T-helper 1 cell (primary cell): ENCODE measurements around the gene ZNF646.
"Not testable (repeated sequence)": the region's sequence is repeated elsewhere in the genome, so short reads cannot be mapped to it uniquely, and the experiment has no call there.

Experiments used
- DNase-seq, 5 donors: peaks; one replicate each; pipeline ENCODE4 v3.0.0-alpha.2; 2012 to 2020

ZNF646 gene

GRCh38 chr16:31085873-31086628 is 11.8 kb downstream of the ZNF646 start:
- DNase-seq, result no peak

- no peak for DNase-seq
Measured at GRCh38 chr16:31086629-31086906, 12.3 kb downstream of the ZNF646 start.

GRCh38 chr16:31087481-31087880 is 13.3 kb downstream of the ZNF646 start:
- DNase-seq, result no peak

- no peak for DNase-seq
Measured at GRCh38 chr16:31087971-31088370, 13.7 kb downstream of the ZNF646 start.

GRCh38 chr16:31088459-31089183 is 14.4 kb downstream of the ZNF646 start, which contains the start of gene PRSS53:
TSS of gene PRSS53 (minus strand) at chr16:31088943. CDS start at chr16:31088809, 134 bp downstream.
- no peak for DNase-seq

- DNase-seq, result no peak
Measured at GRCh38 chr16:31089199-31089598, 15.0 kb downstream of the ZNF646 start.

GRCh38 chr16:31090540-31090939 is 16.3 kb downstream of the ZNF646 start:
- DNase-seq, result no peak

GRCh38 chr16:31092330-31092729 is 18.1 kb downstream of the ZNF646 start:
- no peak for DNase-seq

GRCh38 chr16:31093132-31093703 is 19.0 kb downstream of the ZNF646 start:
- DNase-seq, result no peak

- no peak for DNase-seq
Measured at GRCh38 chr16:31094088-31094423, 19.8 kb downstream of the ZNF646 start.

GRCh38 chr16:31094424-31095120 is 20.4 kb downstream of the ZNF646 start, which contains the start of gene VKORC1:
TSS of gene VKORC1 (minus strand) at chr16:31094797. CDS start at chr16:31094729, 68 bp downstream.
- DNase-seq, result peak; percentile 69 to 89 (median 81)

GRCh38 chr16:31099860-31100638 is 25.8 kb downstream of the ZNF646 start:
- no peak for DNase-seq

- DNase-seq, result not testable (repeated sequence)
Measured at GRCh38 chr16:31100876-31101641, 26.8 kb downstream of the ZNF646 start.

- peak; percentile 46 to 78 (median 63) for DNase-seq
Measured at GRCh38 chr16:31105677-31106213, 31.5 kb downstream of the ZNF646 start.

- no peak for DNase-seq
Measured at GRCh38 chr16:31106509-31107464, 32.6 kb downstream of the ZNF646 start.

GRCh38 chr16:31107465-31107867 is 33.2 kb downstream of the ZNF646 start:
- peak in 1 of 5 donors; percentile 43 for DNase-seq

GRCh38 chr16:31108035-31108793 is 34.0 kb downstream of the ZNF646 start, which contains the start of gene BCKDK:
TSS of gene BCKDK (plus strand) at chr16:31108386. CDS start at chr16:31109224, 838 bp downstream.
- peak in 4 of 5 donors; percentile 19 to 80 (median 39) for DNase-seq

GRCh38 chr16:31108794-31109558 is 34.8 kb downstream of the ZNF646 start:
- no peak for DNase-seq
